SK-N-SH treated with all-trans-retinoic acid at 6 μM for 48 hours (cell line): ENCODE results near the gene CLEC17A.

Experiments
- ARNTL ChIP-seq: fragments of 450-650 bp; formaldehyde crosslinking; IDR thresholded peaks from 2 replicates; pipeline ENCODE4 v1.5.0; 2020; ENCODE audit warnings: low read depth, mild to moderate bottlenecking, moderate library complexity, borderline replicate concordance
- BACH2 ChIP-seq: fragments of 250-450 bp; sonication (Bioruptor Pico); IDR thresholded peaks from 2 replicates; pipeline ENCODE4 v1.9.0; 2021; ENCODE audit warnings: mild to moderate bottlenecking, borderline replicate concordance
- GLIS3 ChIP-seq: fragments of 250-450 bp; sonication (Bioruptor Pico); IDR thresholded peaks from 2 replicates; pipeline ENCODE4 v1.5.0; 2020; ENCODE audit warnings: mild to moderate bottlenecking, moderate library complexity
- PPARA ChIP-seq: fragments of 250-450 bp; sonication (Bioruptor Pico); IDR thresholded peaks from 2 replicates; pipeline ENCODE4 v1.5.0; 2020; ENCODE audit warnings: mild to moderate bottlenecking, borderline replicate concordance
- RARB ChIP-seq: fragments of 250-450 bp; sonication (Bioruptor Pico); IDR thresholded peaks from 2 replicates; pipeline ENCODE4 v1.8.0; 2021; ENCODE audit warnings: mild to moderate bottlenecking, moderate library complexity
- SNAI2 ChIP-seq: fragments of 250-450 bp; sonication (Bioruptor Pico); IDR thresholded peaks from 2 replicates; pipeline ENCODE4 v1.5.0; 2020; ENCODE audit warnings: mild to moderate bottlenecking, moderate library complexity
- TOX ChIP-seq: fragments of 250-450 bp; sonication (Bioruptor Pico); IDR thresholded peaks from 2 replicates; pipeline ENCODE4 v1.8.0; 2021; ENCODE audit warnings: mild to moderate bottlenecking, moderate library complexity, borderline replicate concordance
- ZFP3 ChIP-seq: fragments of 250-450 bp; sonication (Bioruptor Pico); IDR thresholded peaks from 2 replicates; pipeline ENCODE4 v1.5.0; 2020; ENCODE audit warnings: mild to moderate bottlenecking, moderate library complexity
- ZNF565 ChIP-seq: fragments of 450-650 bp; formaldehyde crosslinking; conservative IDR thresholded peaks from 2 replicates; pipeline ENCODE4 v1.5.0; 2020; ENCODE audit warnings: low read depth, mild to moderate bottlenecking, moderate library complexity
- TF ChIP-seq, protein P1 (sequence below): fragments of 250-450 bp; sonication (Bioruptor Pico); IDR thresholded peaks from 2 replicates; pipeline ENCODE4 v1.5.0; 2020; ENCODE audit warnings: mild to moderate bottlenecking, moderate library complexity
- TF ChIP-seq, protein P2 (sequence below): fragments of 250-450 bp; sonication (Bioruptor Pico); IDR thresholded peaks from 2 replicates; pipeline ENCODE4 v1.5.1; 2021; ENCODE audit warnings: mild to moderate bottlenecking, moderate library complexity
- TF ChIP-seq, protein P3 (sequence below): fragments of 250-450 bp; sonication (Bioruptor Pico); IDR thresholded peaks from 2 replicates; pipeline ENCODE4 v1.5.1; 2020; ENCODE audit warnings: low read depth, mild to moderate bottlenecking, moderate library complexity
- TF ChIP-seq, protein P4 (sequence below): fragments of 250-450 bp; sonication (Bioruptor Pico); IDR thresholded peaks from 2 replicates; pipeline ENCODE4 v1.8.0; 2020; ENCODE audit warnings: mild to moderate bottlenecking, moderate library complexity, borderline replicate concordance
- TF ChIP-seq, protein P5 (sequence below): fragments of 250-450 bp; sonication (Bioruptor Pico); IDR thresholded peaks from 2 replicates; pipeline ENCODE4 v1.8.0; 2021; ENCODE audit warnings: low read depth, mild to moderate bottlenecking, moderate library complexity, borderline replicate concordance

DNA sequence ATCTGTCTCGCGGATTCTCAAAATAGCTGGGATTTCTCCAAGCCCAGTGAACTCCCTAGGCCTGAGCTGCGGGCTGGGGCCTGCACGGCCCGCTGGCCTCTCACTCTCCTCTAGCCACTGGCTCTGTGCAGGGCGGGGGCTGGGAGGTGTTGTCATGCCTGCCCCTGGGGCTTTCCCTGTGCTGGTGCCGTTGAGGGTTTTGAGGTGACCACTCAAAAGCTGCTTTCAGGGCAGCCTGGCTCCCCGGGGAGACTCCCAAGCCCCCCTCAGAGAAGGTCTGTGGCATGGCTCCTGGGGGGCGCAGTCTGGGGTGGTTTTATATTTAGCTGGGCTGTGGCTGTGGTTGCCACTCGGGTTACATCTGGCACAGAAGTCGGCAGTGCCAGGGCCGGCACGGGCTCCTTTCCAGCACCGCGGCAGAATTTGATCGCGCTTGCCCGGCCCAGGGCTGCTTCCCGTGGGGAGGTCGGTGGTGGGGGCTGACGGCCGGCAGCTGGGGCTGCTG is 21.0 kb upstream of the CLEC17A start:
- TF ChIP-seq ARNTL (CRISPR knock-in tag): no peak
- TF ChIP-seq ZFP3 (CRISPR knock-in tag): no peak
- TF ChIP-seq TOX (CRISPR knock-in tag): no peak
- TF ChIP-seq, protein P1, sequence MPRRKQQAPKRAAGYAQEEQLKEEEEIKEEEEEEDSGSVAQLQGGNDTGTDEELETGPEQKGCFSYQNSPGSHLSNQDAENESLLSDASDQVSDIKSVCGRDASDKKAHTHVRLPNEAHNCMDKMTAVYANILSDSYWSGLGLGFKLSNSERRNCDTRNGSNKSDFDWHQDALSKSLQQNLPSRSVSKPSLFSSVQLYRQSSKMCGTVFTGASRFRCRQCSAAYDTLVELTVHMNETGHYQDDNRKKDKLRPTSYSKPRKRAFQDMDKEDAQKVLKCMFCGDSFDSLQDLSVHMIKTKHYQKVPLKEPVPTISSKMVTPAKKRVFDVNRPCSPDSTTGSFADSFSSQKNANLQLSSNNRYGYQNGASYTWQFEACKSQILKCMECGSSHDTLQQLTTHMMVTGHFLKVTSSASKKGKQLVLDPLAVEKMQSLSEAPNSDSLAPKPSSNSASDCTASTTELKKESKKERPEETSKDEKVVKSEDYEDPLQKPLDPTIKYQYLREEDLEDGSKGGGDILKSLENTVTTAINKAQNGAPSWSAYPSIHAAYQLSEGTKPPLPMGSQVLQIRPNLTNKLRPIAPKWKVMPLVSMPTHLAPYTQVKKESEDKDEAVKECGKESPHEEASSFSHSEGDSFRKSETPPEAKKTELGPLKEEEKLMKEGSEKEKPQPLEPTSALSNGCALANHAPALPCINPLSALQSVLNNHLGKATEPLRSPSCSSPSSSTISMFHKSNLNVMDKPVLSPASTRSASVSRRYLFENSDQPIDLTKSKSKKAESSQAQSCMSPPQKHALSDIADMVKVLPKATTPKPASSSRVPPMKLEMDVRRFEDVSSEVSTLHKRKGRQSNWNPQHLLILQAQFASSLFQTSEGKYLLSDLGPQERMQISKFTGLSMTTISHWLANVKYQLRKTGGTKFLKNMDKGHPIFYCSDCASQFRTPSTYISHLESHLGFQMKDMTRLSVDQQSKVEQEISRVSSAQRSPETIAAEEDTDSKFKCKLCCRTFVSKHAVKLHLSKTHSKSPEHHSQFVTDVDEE (CRISPR knock-in tag): no peak
- TF ChIP-seq, protein P2, sequence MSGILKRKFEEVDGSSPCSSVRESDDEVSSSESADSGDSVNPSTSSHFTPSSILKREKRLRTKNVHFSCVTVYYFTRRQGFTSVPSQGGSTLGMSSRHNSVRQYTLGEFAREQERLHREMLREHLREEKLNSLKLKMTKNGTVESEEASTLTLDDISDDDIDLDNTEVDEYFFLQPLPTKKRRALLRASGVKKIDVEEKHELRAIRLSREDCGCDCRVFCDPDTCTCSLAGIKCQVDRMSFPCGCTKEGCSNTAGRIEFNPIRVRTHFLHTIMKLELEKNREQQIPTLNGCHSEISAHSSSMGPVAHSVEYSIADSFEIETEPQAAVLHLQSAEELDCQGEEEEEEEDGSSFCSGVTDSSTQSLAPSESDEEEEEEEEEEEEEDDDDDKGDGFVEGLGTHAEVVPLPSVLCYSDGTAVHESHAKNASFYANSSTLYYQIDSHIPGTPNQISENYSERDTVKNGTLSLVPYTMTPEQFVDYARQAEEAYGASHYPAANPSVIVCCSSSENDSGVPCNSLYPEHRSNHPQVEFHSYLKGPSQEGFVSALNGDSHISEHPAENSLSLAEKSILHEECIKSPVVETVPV (CRISPR knock-in tag): no peak
- TF ChIP-seq, protein P3, sequence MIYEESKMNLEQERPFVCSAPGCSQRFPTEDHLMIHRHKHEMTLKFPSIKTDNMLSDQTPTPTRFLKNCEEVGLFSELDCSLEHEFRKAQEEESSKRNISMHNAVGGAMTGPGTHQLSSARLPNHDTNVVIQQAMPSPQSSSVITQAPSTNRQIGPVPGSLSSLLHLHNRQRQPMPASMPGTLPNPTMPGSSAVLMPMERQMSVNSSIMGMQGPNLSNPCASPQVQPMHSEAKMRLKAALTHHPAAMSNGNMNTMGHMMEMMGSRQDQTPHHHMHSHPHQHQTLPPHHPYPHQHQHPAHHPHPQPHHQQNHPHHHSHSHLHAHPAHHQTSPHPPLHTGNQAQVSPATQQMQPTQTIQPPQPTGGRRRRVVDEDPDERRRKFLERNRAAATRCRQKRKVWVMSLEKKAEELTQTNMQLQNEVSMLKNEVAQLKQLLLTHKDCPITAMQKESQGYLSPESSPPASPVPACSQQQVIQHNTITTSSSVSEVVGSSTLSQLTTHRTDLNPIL (CRISPR knock-in tag): no peak
- no peak for TF ChIP-seq BACH2 (CRISPR knock-in tag)
- TF ChIP-seq, protein P4, sequence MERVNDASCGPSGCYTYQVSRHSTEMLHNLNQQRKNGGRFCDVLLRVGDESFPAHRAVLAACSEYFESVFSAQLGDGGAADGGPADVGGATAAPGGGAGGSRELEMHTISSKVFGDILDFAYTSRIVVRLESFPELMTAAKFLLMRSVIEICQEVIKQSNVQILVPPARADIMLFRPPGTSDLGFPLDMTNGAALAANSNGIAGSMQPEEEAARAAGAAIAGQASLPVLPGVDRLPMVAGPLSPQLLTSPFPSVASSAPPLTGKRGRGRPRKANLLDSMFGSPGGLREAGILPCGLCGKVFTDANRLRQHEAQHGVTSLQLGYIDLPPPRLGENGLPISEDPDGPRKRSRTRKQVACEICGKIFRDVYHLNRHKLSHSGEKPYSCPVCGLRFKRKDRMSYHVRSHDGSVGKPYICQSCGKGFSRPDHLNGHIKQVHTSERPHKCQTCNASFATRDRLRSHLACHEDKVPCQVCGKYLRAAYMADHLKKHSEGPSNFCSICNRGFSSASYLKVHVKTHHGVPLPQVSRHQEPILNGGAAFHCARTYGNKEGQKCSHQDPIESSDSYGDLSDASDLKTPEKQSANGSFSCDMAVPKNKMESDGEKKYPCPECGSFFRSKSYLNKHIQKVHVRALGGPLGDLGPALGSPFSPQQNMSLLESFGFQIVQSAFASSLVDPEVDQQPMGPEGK (CRISPR knock-in tag): no peak
- TF ChIP-seq, protein P5, sequence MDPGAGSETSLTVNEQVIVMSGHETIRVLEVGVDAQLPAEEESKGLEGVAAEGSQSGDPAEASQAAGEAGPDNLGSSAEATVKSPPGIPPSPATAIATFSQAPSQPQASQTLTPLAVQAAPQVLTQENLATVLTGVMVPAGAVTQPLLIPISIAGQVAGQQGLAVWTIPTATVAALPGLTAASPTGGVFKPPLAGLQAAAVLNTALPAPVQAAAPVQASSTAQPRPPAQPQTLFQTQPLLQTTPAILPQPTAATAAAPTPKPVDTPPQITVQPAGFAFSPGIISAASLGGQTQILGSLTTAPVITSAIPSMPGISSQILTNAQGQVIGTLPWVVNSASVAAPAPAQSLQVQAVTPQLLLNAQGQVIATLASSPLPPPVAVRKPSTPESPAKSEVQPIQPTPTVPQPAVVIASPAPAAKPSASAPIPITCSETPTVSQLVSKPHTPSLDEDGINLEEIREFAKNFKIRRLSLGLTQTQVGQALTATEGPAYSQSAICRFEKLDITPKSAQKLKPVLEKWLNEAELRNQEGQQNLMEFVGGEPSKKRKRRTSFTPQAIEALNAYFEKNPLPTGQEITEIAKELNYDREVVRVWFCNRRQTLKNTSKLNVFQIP (CRISPR knock-in tag): no peak
- TF ChIP-seq ZNF565 (CRISPR knock-in tag): no peak
- no peak for TF ChIP-seq GLIS3 (CRISPR knock-in tag)
- no peak for TF ChIP-seq PPARA (CRISPR knock-in tag)
- TF ChIP-seq RARB (CRISPR knock-in tag): no peak
- TF ChIP-seq SNAI2: no peak
